PC-3 (cell line): Measurements from ENCODE around the gene ANKS1A.

ENCODE experiments used
- CTCF ChIP-seq: fragments of 300-600 bp; sonication (generic); conservative IDR thresholded peaks from 2 replicates; pipeline ENCODE4 v1.5.1; 2017; ENCODE audit warnings: antibody characterized with exemption, low read depth, mild to moderate bottlenecking, low read length
- EZH2 ChIP-seq: fragments of 300-600 bp; sonication (generic); IDR thresholded peaks from one replicate; pipeline ENCODE4 v1.6.1; 2017; ENCODE audit warnings: antibody characterized with exemption, mild to moderate bottlenecking, low read length; ENCODE audit not compliant: unreplicated experiment
- EZH2phosphoT487 ChIP-seq: fragments of 300-600 bp; sonication (generic); IDR thresholded peaks from 2 replicates; pipeline ENCODE4 v1.6.1; 2018; ENCODE audit warnings: mild to moderate bottlenecking, antibody characterized with exemption, low read length, borderline replicate concordance

GRCh38 chr6:34908194-34908593 lies 19.1 kb downstream of the ANKS1A start:
- TF ChIP-seq CTCF (no peak; the same call in 1 of the 2 replicates), EZH2phosphoT487 (no peak), EZH2 (no peak)
